GM12878 (cell line): Measurements from ENCODE around the gene HELZ. TPM values are rescaled to one million over a fixed set of nuclear protein-coding genes. Genes with fewer than 3 reads are reported as not detected.

Experiments
- ATAC-seq: fragments of 200-7000 bp; cut with Tn5 transposase; 3 replicates; pipeline ENCODE4 v1.9.1; 2020; ENCODE audit warnings: mild to moderate bottlenecking, moderate library complexity
- BruUV-seq: library from RNA; stranded (reverse); fragments of 400-500 nt; replicated peaks from 2 replicates; lab custom pipeline; 2021; lab: Mats Ljungman, UMichigan
- CTCF ChIA-PET: fragments of 300-600 bp; sonication (Branson Sonifier 250); formaldehyde crosslinking; extraction: SDS; loops from one replicate; lab custom pipeline; 2021; ENCODE audit warnings: inconsistent platforms; lab: Yijun Ruan, JAX
- POLR2A ChIA-PET: fragments of 350-600 bp; formaldehyde crosslinking; extraction: SDS; loops from one replicate; lab custom pipeline; 2021; ENCODE audit warnings: inconsistent platforms; lab: Charles Lee
- RAD21 ChIA-PET: fragments of 300-600 bp; sonication (Branson Sonifier 250); formaldehyde crosslinking; loops from one replicate; lab custom pipeline; 2023; ENCODE audit warnings: antibody characterized with exemption; ENCODE audit not compliant: unreplicated experiment; lab: Charles Lee
- SMC1A ChIA-PET: fragments of 300-600 bp; sonication (Branson Sonifier 250); formaldehyde crosslinking; loops from one replicate; lab custom pipeline; 2023; ENCODE audit not compliant: unreplicated experiment, uncharacterized antibody; lab: Charles Lee
- DNase-seq: peaks from one replicate; pipeline ENCODE4 v3.0.0-alpha.2; 2011; ENCODE audit warnings: low read depth, low spot score
- FAIRE-seq: peaks from 3 replicates; lab custom pipeline; 2011; peaks lifted over from hg19 to GRCh38; lab: Jason Lieb, UNC
- H2AFZ ChIP-seq: 2 replicates; pipeline ENCODE4 v1.6.0; 2011; ENCODE audit warnings: low read depth, low read length, control low read depth; ENCODE audit not compliant: control insufficient read depth
- H3K27ac ChIP-seq: 2 replicates; pipeline ENCODE4 v1.5.1; 2011; ENCODE audit warnings: control low read depth; ENCODE audit not compliant: control insufficient read depth, insufficient read depth
- H3K27me3 ChIP-seq, 2 experiments: replicated peaks in 1 of 2; 2 replicates each; pipeline versions ENCODE4 v1.6.0 to v1.6.1; 2011; ENCODE audit warnings: low read length in 1 of 2; ENCODE audit not compliant: control insufficient read depth in 2 of 2, insufficient read depth in 2 of 2
- H3K36me3 ChIP-seq, 2 experiments: 2 replicates each; pipeline ENCODE4 v1.5.1; 2011; ENCODE audit warnings: low read length in 1 of 2; ENCODE audit not compliant: control insufficient read depth in 2 of 2, insufficient read depth in 2 of 2
- H3K4me1 ChIP-seq: 2 replicates; pipeline ENCODE4 v1.6.1; 2011; ENCODE audit warnings: mild to moderate bottlenecking, low read length, moderate library complexity, mixed read lengths; ENCODE audit not compliant: control insufficient read depth, insufficient read depth
- H3K4me2 ChIP-seq: 2 replicates; pipeline ENCODE4 v1.6.0; 2011; ENCODE audit warnings: control low read depth; ENCODE audit not compliant: control insufficient read depth, insufficient read depth
- H3K4me3 ChIP-seq: fragments of 200-600 bp; sonication (generic); 2 replicates; pipeline ENCODE4 v1.5.1; 2016
- H3K79me2 ChIP-seq: 2 replicates; pipeline ENCODE4 v1.6.0; 2011; ENCODE audit warnings: low read length; ENCODE audit not compliant: control insufficient read depth, insufficient read depth
- H3K9ac ChIP-seq: 2 replicates; pipeline ENCODE4 v1.8.0; 2011; ENCODE audit warnings: low read length, control low read depth, mixed read lengths; ENCODE audit not compliant: control insufficient read depth, insufficient read depth
- H3K9me3 ChIP-seq: replicated peaks from 3 replicates; pipeline ENCODE4 v1.5.1; 2011; ENCODE audit warnings: mild to moderate bottlenecking, low read length; ENCODE audit not compliant: control insufficient read depth, insufficient read depth
- H4K20me1 ChIP-seq: 2 replicates; pipeline ENCODE4 v1.6.0; 2011; ENCODE audit not compliant: control insufficient read depth, insufficient read depth
- MEF2A ChIP-seq: IDR thresholded peaks from 2 replicates; pipeline ENCODE4 v1.6.1; 2011; ENCODE audit warnings: low read depth, mild to moderate bottlenecking, low read length, moderate library complexity; ENCODE audit not compliant: insufficient read depth
- NFXL1 ChIP-seq: fragments of 450-650 bp; IDR thresholded peaks from 2 replicates; pipeline ENCODE4 v1.6.1; 2017; ENCODE audit warnings: antibody characterized with exemption, mild to moderate bottlenecking, borderline replicate concordance
- SMC3 ChIP-seq: IDR thresholded peaks from 2 replicates; pipeline ENCODE4 v1.6.1; 2011; ENCODE audit warnings: low read length, improper control_type of control experiment, borderline replicate concordance
- STAT1 ChIP-seq: fragments of 450-650 bp; conservative IDR thresholded peaks from 2 replicates; pipeline ENCODE4 v1.6.1; 2014; ENCODE audit warnings: antibody characterized with exemption, mild to moderate bottlenecking
- SUZ12 ChIP-seq: fragments of 200-600 bp; sonication (generic); IDR thresholded peaks from one replicate; pipeline ENCODE4 v1.6.1; 2018; ENCODE audit warnings: antibody characterized with exemption, mild to moderate bottlenecking; ENCODE audit not compliant: unreplicated experiment
- ZNF274 ChIP-seq: IDR thresholded peaks from one replicate; pipeline ENCODE4 v1.8.0; 2011; ENCODE audit not compliant: insufficient read length, insufficient read depth
- WGBS: methylation state at CpG from one replicate; pipeline ENCODE4 v1.1.6; 2016; ENCODE audit warnings: low lambda C conversion rate; ENCODE audit not compliant: insufficient replicate concordance, insufficient coverage; ENCODE audit errors: missing lambda C conversion rate; 5-methylcytosine and 5-hydroxymethylcytosine counted together
- in situ Hi-C: fragments of 300-500 bp; cut with MboI; formaldehyde crosslinking; loops from 9 replicates; pipeline ENCODE4 v1.14.3; 2018; ENCODE audit warnings: mixed read lengths
- intact Hi-C: fragments of 100-400 bp; cut with micrococcal nuclease; formaldehyde crosslinking; loops from one replicate; pipeline ENCODE4 v1.14.2; 2022; ENCODE audit not compliant: unreplicated experiment
- polyA plus RNA-seq, 11 experiments: library from polyadenylated mRNA; depleted of rRNA in 4 of 11; unstranded in 6 of 11; stranded (reverse) in 5 of 11; fragments of >200 nt; fragmentation: Nextera tagmentation in 4 of 11; fragmentation: Illumina TruSeq in 1 of 11; extraction: Ambion mirVana in 4 of 11; extraction: Trizol in 1 of 11; gene quantifications; 1 replicate in 1 of 11; 2 replicates in 10 of 11; pipeline versions ENCODE4 v1.2.1 to v1.2.3, GENCODE V29; 2011 to 2016; ENCODE audit warnings: inconsistent platforms in 2 of 11, missing spikeins in 2 of 11, low read depth in 1 of 11
- total RNA-seq, 4 experiments: library from RNA; depleted of rRNA in 3 of 4; stranded (reverse); fragments of >200 nt in 3 of 4; fragmentation: Illumina TruSeq in 1 of 4; extraction: Trizol in 1 of 4; gene quantifications; 2 replicates each; pipeline versions ENCODE4 v1.2.1 to v1.2.3, GENCODE V29; 2013 to 2021
- TF ChIP-seq, protein P1 (sequence below): fragments of 450-650 bp; IDR thresholded peaks from 2 replicates; pipeline ENCODE4 v1.6.1; 2018; ENCODE audit warnings: borderline replicate concordance, mild to moderate bottlenecking; ENCODE audit not compliant: partially characterized antibody
- TF ChIP-seq, protein P2 (sequence below): fragments of 450-650 bp; IDR thresholded peaks from 2 replicates; pipeline ENCODE4 v1.6.1; 2017; ENCODE audit warnings: antibody characterized with exemption, mild to moderate bottlenecking, moderate library complexity

The HELZ gene
- total and polyA plus RNA-seq, 10 of the 15 experiments (the other 5 are each of a cell fraction or from before 2014, with no cell fraction given) = 1.5 to 36.8 (median 19.1) TPM

DNA sequence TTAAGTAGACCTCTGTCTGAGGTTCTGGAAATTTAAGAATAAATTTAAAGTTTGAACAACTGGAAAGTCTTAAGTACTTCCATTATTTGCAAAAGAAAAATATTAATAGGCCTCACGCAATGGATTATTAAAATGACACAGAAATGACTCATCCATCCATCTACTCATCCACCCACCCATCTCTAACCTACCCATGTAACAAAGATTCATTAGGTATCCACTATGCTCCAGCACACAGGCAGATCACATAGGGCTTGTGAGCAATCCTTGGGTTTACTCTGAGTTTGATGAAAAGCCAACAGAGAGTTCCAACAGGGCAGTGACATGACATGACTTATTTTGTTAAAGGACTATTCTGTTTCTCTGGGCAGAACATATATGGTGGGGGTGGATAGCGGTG lies 93.3 kb downstream of the HELZ start (continued):
- TF ChIP-seq, protein P1, sequence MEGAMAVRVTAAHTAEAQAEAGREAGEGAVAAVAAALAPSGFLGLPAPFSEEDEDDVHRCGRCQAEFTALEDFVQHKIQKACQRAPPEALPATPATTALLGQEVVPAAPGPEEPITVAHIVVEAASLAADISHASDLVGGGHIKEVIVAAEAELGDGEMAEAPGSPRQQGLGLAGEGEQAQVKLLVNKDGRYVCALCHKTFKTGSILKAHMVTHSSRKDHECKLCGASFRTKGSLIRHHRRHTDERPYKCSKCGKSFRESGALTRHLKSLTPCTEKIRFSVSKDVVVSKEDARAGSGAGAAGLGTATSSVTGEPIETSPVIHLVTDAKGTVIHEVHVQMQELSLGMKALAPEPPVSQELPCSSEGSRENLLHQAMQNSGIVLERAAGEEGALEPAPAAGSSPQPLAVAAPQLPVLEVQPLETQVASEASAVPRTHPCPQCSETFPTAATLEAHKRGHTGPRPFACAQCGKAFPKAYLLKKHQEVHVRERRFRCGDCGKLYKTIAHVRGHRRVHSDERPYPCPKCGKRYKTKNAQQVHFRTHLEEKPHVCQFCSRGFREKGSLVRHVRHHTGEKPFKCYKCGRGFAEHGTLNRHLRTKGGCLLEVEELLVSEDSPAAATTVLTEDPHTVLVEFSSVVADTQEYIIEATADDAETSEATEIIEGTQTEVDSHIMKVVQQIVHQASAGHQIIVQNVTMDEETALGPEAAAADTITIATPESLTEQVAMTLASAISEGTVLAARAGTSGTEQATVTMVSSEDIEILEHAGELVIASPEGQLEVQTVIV = no peak

DNA sequence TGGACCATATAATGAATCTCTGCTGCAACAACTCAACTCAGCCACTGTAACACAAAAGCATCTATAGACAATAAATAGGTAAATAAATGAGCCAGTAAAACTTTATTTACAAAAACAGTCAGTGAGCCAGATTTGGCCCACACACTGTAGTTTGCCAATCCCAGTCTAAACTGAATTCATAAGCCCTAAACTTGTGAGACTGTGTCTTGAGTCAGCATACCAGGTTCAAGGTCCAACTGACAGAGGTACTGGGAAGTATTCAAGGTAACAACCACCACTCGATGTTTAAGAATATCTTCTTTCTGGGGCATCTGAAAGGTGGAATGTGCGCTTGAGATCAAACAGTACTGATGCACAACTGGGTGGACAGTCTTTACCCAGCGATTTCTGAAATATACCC lies 94.2 kb downstream of the HELZ start:
- RAD21 ChIA-PET = no interaction called here
- no peak for ATAC-seq
- POLR2A ChIA-PET = no interaction called here
- in situ Hi-C loops = no loop called here
- Histone ChIP-seq H3K79me2 (no peaks in the 10 kb centered on the region), H4K20me1 (no peaks in the 10 kb centered on the region), H3K9ac (no peak overlapping the region), H3K9me3 (no peaks in the 10 kb centered on the region), H3K4me1 (no peaks in the 10 kb centered on the region), H3K36me3 (peaks cover 0 to 12% of the 10 kb centered on the region in 2 experiments; a peak in 2 of 4 replicates), H3K4me3 (no peak overlapping the region), H3K27ac (no peak overlapping the region), H3K4me2 (no peak overlapping the region), H3K27me3 (no peaks in the 10 kb centered on the region), H2AFZ (no peak overlapping the region)
- no peak for DNase-seq
- SMC1A ChIA-PET = no interaction called here
- no peak for FAIRE-seq
- TF ChIP-seq SMC3 = no peak
- TF ChIP-seq SUZ12 = no peak
- no peak for TF ChIP-seq ZNF274
- TF ChIP-seq NFXL1 = no peak
- TF ChIP-seq STAT1 = no peak
- TF ChIP-seq MEF2A = no peak
- TF ChIP-seq, protein P2, sequence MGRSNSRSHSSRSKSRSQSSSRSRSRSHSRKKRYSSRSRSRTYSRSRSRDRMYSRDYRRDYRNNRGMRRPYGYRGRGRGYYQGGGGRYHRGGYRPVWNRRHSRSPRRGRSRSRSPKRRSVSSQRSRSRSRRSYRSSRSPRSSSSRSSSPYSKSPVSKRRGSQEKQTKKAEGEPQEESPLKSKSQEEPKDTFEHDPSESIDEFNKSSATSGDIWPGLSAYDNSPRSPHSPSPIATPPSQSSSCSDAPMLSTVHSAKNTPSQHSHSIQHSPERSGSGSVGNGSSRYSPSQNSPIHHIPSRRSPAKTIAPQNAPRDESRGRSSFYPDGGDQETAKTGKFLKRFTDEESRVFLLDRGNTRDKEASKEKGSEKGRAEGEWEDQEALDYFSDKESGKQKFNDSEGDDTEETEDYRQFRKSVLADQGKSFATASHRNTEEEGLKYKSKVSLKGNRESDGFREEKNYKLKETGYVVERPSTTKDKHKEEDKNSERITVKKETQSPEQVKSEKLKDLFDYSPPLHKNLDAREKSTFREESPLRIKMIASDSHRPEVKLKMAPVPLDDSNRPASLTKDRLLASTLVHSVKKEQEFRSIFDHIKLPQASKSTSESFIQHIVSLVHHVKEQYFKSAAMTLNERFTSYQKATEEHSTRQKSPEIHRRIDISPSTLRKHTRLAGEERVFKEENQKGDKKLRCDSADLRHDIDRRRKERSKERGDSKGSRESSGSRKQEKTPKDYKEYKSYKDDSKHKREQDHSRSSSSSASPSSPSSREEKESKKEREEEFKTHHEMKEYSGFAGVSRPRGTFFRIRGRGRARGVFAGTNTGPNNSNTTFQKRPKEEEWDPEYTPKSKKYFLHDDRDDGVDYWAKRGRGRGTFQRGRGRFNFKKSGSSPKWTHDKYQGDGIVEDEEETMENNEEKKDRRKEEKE = no peak
- 97% methylated on average over 3 of the region's 3 CpGs for WGBS
- BruUV-seq = no TSS peak
- intact Hi-C loops = no loop called here
- CTCF ChIA-PET = no interaction called here
